IPS DF 6.9 (cell line): ENCODE data around the gene RAD51B.

Experiments
- DNase-seq: peaks from one replicate; pipeline ENCODE4 v3.0.0-alpha.2; 2013; ENCODE audit warnings: low read depth, low spot score
- H3K27ac ChIP-seq: one replicate; pipeline ENCODE4 v1.5.1; 2013; ENCODE audit warnings: low read length, control low read depth
- H3K27me3 ChIP-seq: 2 replicates; pipeline ENCODE4 v1.6.1; 2013; ENCODE audit warnings: mild to moderate bottlenecking, low read length; ENCODE audit not compliant: control insufficient read depth, insufficient read depth
- H3K36me3 ChIP-seq: 2 replicates; pipeline ENCODE4 v1.6.1; 2013; ENCODE audit warnings: low read length; ENCODE audit not compliant: control insufficient read depth, insufficient read depth
- H3K4me1 ChIP-seq: 2 replicates; pipeline ENCODE4 v1.6.1; 2013; ENCODE audit warnings: low read length; ENCODE audit not compliant: control insufficient read depth, insufficient read depth
- H3K4me3 ChIP-seq: 2 replicates; pipeline ENCODE4 v1.5.1; 2013; ENCODE audit warnings: mild to moderate bottlenecking, low read length
- H3K9me3 ChIP-seq: 2 replicates; pipeline ENCODE4 v1.6.1; 2013; ENCODE audit warnings: low read length, inconsistent platforms; ENCODE audit not compliant: control insufficient read depth, insufficient read depth
- WGBS: extraction: QIAGEN DNeasy Blood & Tissue Kit; methylation state at CpG from one replicate; pipeline ENCODE4 v1.1.7; 2013; ENCODE audit warnings: mixed read lengths, missing lambda C conversion rate; ENCODE audit not compliant: insufficient read length, insufficient coverage; 5-methylcytosine and 5-hydroxymethylcytosine counted together

The RAD51B gene

GRCh38 chr14:67900231-67900630 is 80.7 kb downstream of the RAD51B start:
- Histone ChIP-seq H3K27ac (no peak overlapping the region), H3K9me3 (peaks cover 3% of the 10 kb centered on the region; the same call in 1 of the 2 replicates), H3K4me1 (no peaks in the 10 kb centered on the region), H3K4me3 (no peak overlapping the region), H3K27me3 (no peaks in the 10 kb centered on the region), H3K36me3 (no peaks in the 10 kb centered on the region; the same call in 1 of the 2 replicates)
- DNase-seq, result no peak
- no CpG with 5 or more reads among the region's 1 CpG for WGBS

GRCh38 chr14:67908052-67908754 is 88.6 kb downstream of the RAD51B start:
- DNase-seq, result no peak
- Histone ChIP-seq H3K27ac (no peak overlapping the region), H3K36me3 (no peaks in the 10 kb centered on the region), H3K9me3 (no peaks in the 10 kb centered on the region), H3K27me3 (no peaks in the 10 kb centered on the region), H3K4me1 (no peaks in the 10 kb centered on the region), H3K4me3 (no peak overlapping the region)

- H3K27ac ChIP-seq, result no peak overlapping the region
- no peaks in the 10 kb centered on the region for H3K27me3 ChIP-seq
- H3K9me3 ChIP-seq, result no peaks in the 10 kb centered on the region
- no peaks in the 10 kb centered on the region for H3K36me3 ChIP-seq
- H3K4me3 ChIP-seq, result no peak overlapping the region
- H3K4me1 ChIP-seq, result no peaks in the 10 kb centered on the region
- no CpG with 5 or more reads among the region's 2 CpGs for WGBS
- no peak for DNase-seq
Measured at GRCh38 chr14:67911562-67911961, 92.0 kb downstream of the RAD51B start.

- no peaks in the 10 kb centered on the region for H3K27me3 ChIP-seq
- no peaks in the 10 kb centered on the region for H3K4me1 ChIP-seq
- no peak for DNase-seq
- WGBS, result no CpG with 5 or more reads among the region's 4 CpGs
- no peak overlapping the region for H3K27ac ChIP-seq
- no peaks in the 10 kb centered on the region for H3K9me3 ChIP-seq
- no peak overlapping the region for H3K4me3 ChIP-seq
- H3K36me3 ChIP-seq, result no peaks in the 10 kb centered on the region
Measured at GRCh38 chr14:67916430-67916829, 96.9 kb downstream of the RAD51B start.

GRCh38 chr14:67917006-67917405 is 97.4 kb downstream of the RAD51B start:
- WGBS, result no CpG with 5 or more reads among the region's 6 CpGs
- no peak overlapping the region for H3K4me3 ChIP-seq
- no peaks in the 10 kb centered on the region for H3K4me1 ChIP-seq
- H3K27me3 ChIP-seq, result no peaks in the 10 kb centered on the region
- H3K9me3 ChIP-seq, result no peaks in the 10 kb centered on the region
- DNase-seq, result no peak
- no peak overlapping the region for H3K27ac ChIP-seq
- H3K36me3 ChIP-seq, result no peaks in the 10 kb centered on the region

DNA sequence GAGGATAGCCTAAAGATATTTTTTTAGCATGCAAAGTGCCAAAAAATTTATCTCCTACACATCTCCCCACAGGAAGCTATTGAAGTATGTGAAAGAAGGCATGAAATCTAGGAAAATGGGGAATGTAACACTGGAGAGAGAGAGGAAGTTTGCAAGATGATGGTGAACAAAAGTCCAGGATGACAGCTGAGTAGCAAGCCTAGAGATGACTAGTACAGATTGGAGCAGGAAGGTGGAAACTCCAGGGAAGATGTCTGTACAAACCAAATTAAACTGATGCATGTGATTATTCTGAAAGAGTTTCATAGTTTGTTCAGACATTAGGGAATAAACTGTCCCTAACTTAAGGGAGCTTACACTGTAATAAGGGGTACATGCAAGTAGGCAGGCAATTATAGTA is 99.3 kb downstream of the RAD51B start:
- H3K4me1 ChIP-seq, result no peaks in the 10 kb centered on the region
- H3K27ac ChIP-seq, result no peak overlapping the region
- no peaks in the 10 kb centered on the region for H3K9me3 ChIP-seq
- H3K27me3 ChIP-seq, result no peaks in the 10 kb centered on the region
- H3K4me3 ChIP-seq, result no peak overlapping the region
- no peak for DNase-seq
- H3K36me3 ChIP-seq, result no peaks in the 10 kb centered on the region

GRCh38 chr14:67919259-67920032 is 99.9 kb downstream of the RAD51B start:
- Histone ChIP-seq H3K4me3 (no peak overlapping the region), H3K27me3 (no peaks in the 10 kb centered on the region), H3K27ac (no peak overlapping the region), H3K4me1 (no peaks in the 10 kb centered on the region), H3K9me3 (no peaks in the 10 kb centered on the region), H3K36me3 (no peaks in the 10 kb centered on the region)
- no CpG with 5 or more reads among the region's 7 CpGs for WGBS
- no peak for DNase-seq

DNA sequence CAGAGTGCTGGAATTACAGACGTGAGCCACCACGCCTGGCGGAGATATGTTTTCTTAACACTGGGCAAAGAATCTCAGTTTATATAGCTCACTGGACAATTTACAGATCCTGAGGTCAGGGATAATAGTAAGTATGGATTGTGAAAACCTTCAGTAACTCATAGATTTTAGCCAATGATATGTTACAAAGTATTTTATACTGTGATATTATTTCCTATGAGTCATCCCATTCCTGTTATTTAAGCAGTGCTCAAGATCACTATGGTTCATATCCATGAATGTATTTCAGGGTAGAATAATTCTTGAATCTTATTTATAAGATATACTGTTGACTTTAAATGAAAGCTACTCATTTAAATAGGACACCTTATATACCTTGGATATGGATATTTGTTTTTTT is 107.2 kb downstream of the RAD51B start:
- no peaks in the 10 kb centered on the region for H3K36me3 ChIP-seq
- no peak overlapping the region for H3K27ac ChIP-seq
- no peaks in the 10 kb centered on the region for H3K9me3 ChIP-seq
- no peak overlapping the region for H3K4me3 ChIP-seq
- H3K4me1 ChIP-seq, result no peaks in the 10 kb centered on the region
- WGBS, result no CpG with 5 or more reads among the region's 3 CpGs
- DNase-seq, result no peak
- H3K27me3 ChIP-seq, result no peaks in the 10 kb centered on the region

DNA sequence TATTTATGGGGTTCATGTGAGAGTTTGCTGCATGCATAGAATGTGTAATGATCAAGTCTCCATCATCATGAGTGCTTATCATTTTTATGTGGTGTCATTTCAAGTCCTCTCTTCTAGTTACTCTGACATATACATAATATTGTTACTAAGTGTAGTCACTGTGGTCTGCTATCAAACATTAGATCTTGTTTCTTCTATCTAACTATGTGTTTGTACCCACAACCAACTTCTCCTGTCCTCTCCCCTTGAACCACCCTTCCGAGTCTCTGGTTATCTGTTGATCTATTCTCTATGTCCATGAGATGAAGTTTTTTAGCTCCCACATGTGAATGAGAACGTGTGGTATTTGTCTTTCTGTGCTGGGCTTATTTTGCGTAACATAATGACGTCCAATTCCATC is 107.7 kb downstream of the RAD51B start:
- DNase-seq, result no peak
- no CpG with 5 or more reads among the region's 4 CpGs for WGBS
- H3K9me3 ChIP-seq, result no peaks in the 10 kb centered on the region; the same call in 1 of the 2 replicates
- no peaks in the 10 kb centered on the region for H3K36me3 ChIP-seq
- H3K27ac ChIP-seq, result no peak overlapping the region
- no peak overlapping the region for H3K4me3 ChIP-seq
- H3K27me3 ChIP-seq, result no peaks in the 10 kb centered on the region
- H3K4me1 ChIP-seq, result no peaks in the 10 kb centered on the region

- no peak overlapping the region for H3K4me3 ChIP-seq
Measured at GRCh38 chr14:67928375-67928774, 108.8 kb downstream of the RAD51B start.

More at GRCh38 chr14:67928375-67928774, 108.8 kb downstream of the RAD51B start:
- DNase-seq, result no peak
- H3K27me3 ChIP-seq, result no peaks in the 10 kb centered on the region
- peaks cover 6% of the 10 kb centered on the region for H3K4me1 ChIP-seq
- WGBS, result no CpG with 5 or more reads among the region's 11 CpGs
- H3K9me3 ChIP-seq, result no peaks in the 10 kb centered on the region; the same call in 1 of the 2 replicates
- no peaks in the 10 kb centered on the region for H3K36me3 ChIP-seq
- H3K27ac ChIP-seq, result no peak overlapping the region
